Measurements from ENCODE around the gene ARHGEF37.
A peak's percentile ranks its signal among the peaks of the same experiment; 100 is the strongest.
"Not testable (repeated sequence)": the region's sequence is repeated elsewhere in the genome, so short reads cannot be mapped to it uniquely, and the experiment has no call there.

The ARHGEF37 gene

GRCh38 chr5:149631506-149631905 lies 50.2 kb downstream of the ARHGEF37 start:
- no peak for DNase-seq

GRCh38 chr5:149632311-149633251 lies 51.3 kb downstream of the ARHGEF37 start:
- no peak for DNase-seq

- DNase-seq, result no peak
Measured at GRCh38 chr5:149633476-149634350, 52.4 kb downstream of the ARHGEF37 start.

GRCh38 chr5:149635394-149635793 lies 54.1 kb downstream of the ARHGEF37 start:
- DNase-seq, result no peak

GRCh38 chr5:149636191-149636860 lies 55.0 kb downstream of the ARHGEF37 start:
- DNase-seq, result no peak

- DNase-seq, result peak; percentile 93
Measured at GRCh38 chr5:149636861-149637246, 55.6 kb downstream of the ARHGEF37 start.

GRCh38 chr5:149638136-149638535 lies 56.8 kb downstream of the ARHGEF37 start:
- DNase-seq, result no peak

- no peak for DNase-seq
Measured at GRCh38 chr5:149638546-149639241, 57.4 kb downstream of the ARHGEF37 start.

- no peak for DNase-seq
Measured at GRCh38 chr5:149639737-149640136, 58.4 kb downstream of the ARHGEF37 start.

GRCh38 chr5:149640350-149640999 lies 59.2 kb downstream of the ARHGEF37 start:
- DNase-seq, result no peak

- no peak for DNase-seq
Measured at GRCh38 chr5:149641000-149641576, 59.8 kb downstream of the ARHGEF37 start.

- DNase-seq, result no peak
Measured at GRCh38 chr5:149641600-149641999, 60.3 kb downstream of the ARHGEF37 start.

- no peak for DNase-seq
Measured at GRCh38 chr5:149643781-149644180, 62.5 kb downstream of the ARHGEF37 start.

- DNase-seq, result no peak
Measured at GRCh38 chr5:149644629-149645028, 63.3 kb downstream of the ARHGEF37 start.

GRCh38 chr5:149645236-149645635 lies 63.9 kb downstream of the ARHGEF37 start:
- DNase-seq, result no peak

GRCh38 chr5:149645725-149646124 lies 64.4 kb downstream of the ARHGEF37 start:
- no peak for DNase-seq

GRCh38 chr5:149646564-149646963 lies 65.3 kb downstream of the ARHGEF37 start:
- DNase-seq, result peak; percentile 85

GRCh38 chr5:149647334-149647733 lies 66.0 kb downstream of the ARHGEF37 start:
- DNase-seq, result no peak

GRCh38 chr5:149648464-149649393 lies 67.4 kb downstream of the ARHGEF37 start:
- DNase-seq, result not testable (repeated sequence)

GRCh38 chr5:149649730-149650129 lies 68.4 kb downstream of the ARHGEF37 start:
- DNase-seq, result not testable (repeated sequence)

All from NCI-H82 (cell line).